Natural killer cell (primary cell): ENCODE measurements around the gene NCF4. TPM values are rescaled to one million over a fixed set of nuclear protein-coding genes. Genes with fewer than 3 reads are reported as not detected.

Experiments used
- ATAC-seq, 3 donors: fragments of 150-1000 bp in 2 of 3; fragments of 200-7000 bp in 1 of 3; cut with Tn5 transposase; 1 replicate in 1 of 3; 2 replicates in 2 of 3; pipeline ENCODE4 v1.10.0; 2021; ENCODE audit warnings: mild to moderate bottlenecking in 2 of 3, moderate library complexity in 2 of 3
- DNase-seq, 2 donors: peaks; one replicate each; pipeline versions ENCODE4 v3.0.0 to v3.0.0-alpha.2; 2013 to 2021; ENCODE audit warnings: mixed read lengths in 1 of 2
- H3K27ac ChIP-seq: one replicate; pipeline ENCODE4 v1.5.1; 2013; ENCODE audit warnings: mild to moderate bottlenecking, low read length
- H3K27me3 ChIP-seq: one replicate; pipeline ENCODE4 v1.6.1; 2013; ENCODE audit warnings: low read length; ENCODE audit not compliant: control insufficient read depth, insufficient read depth
- H3K36me3 ChIP-seq: one replicate; pipeline ENCODE4 v1.6.1; 2013; ENCODE audit warnings: low read length; ENCODE audit not compliant: control insufficient read depth, insufficient read depth
- H3K4me1 ChIP-seq: one replicate; pipeline ENCODE4 v1.6.1; 2013; ENCODE audit warnings: low read length; ENCODE audit not compliant: control insufficient read depth, insufficient read depth
- H3K4me3 ChIP-seq: one replicate; pipeline ENCODE4 v1.5.1; 2013; ENCODE audit warnings: low read length
- H3K9me3 ChIP-seq: one replicate; pipeline ENCODE4 v1.6.1; 2013; ENCODE audit warnings: low read length; ENCODE audit not compliant: control insufficient read depth, insufficient read depth
- H3K27ac Mint-ChIP-seq, 2 donors: one replicate each; pipeline ENCODE4 v1.8.0; 2022; ENCODE audit warnings: mild to moderate bottlenecking in 2 of 2, mixed read lengths in 2 of 2, moderate library complexity in 1 of 2
- H3K27me3 Mint-ChIP-seq, 2 donors: one replicate each; pipeline ENCODE4 v1.8.0; 2022; ENCODE audit warnings: low read depth in 2 of 2, mixed read lengths in 2 of 2
- H3K36me3 Mint-ChIP-seq: one replicate; pipeline ENCODE4 v1.8.0; 2022; ENCODE audit warnings: mixed read lengths
- H3K4me1 Mint-ChIP-seq, 2 donors: one replicate each; pipeline ENCODE4 v1.8.0; 2022; ENCODE audit warnings: mixed read lengths in 2 of 2
- H3K4me3 Mint-ChIP-seq: one replicate; pipeline ENCODE4 v1.8.0; 2022; ENCODE audit warnings: mild to moderate bottlenecking, moderate library complexity, mixed read lengths
- H3K9me3 Mint-ChIP-seq, 2 donors: one replicate each; pipeline ENCODE4 v1.8.0; 2022; ENCODE audit warnings: mixed read lengths in 2 of 2
- WGBS: methylation state at CpG from one replicate; pipeline ENCODE4 v1.1.7; 2013; ENCODE audit warnings: missing lambda C conversion rate; ENCODE audit not compliant: insufficient coverage; 5-methylcytosine and 5-hydroxymethylcytosine counted together
- intact Hi-C: fragments of 100-400 bp; cut with micrococcal nuclease; formaldehyde crosslinking; loops from one replicate; pipeline ENCODE4 v1.14.2; 2022
- total RNA-seq, 4 donors: library from RNA; stranded (reverse); fragments of 120-200 nt in 1 of 4; gene quantifications; one replicate each; pipeline versions ENCODE4 v1.2.3 to v1.2.4, GENCODE V29; 2013 to 2022
- TF ChIP-seq, protein P1 (sequence below): fragments of 200-600 bp; IDR thresholded peaks from one replicate; pipeline ENCODE4 v1.8.0; 2022; ENCODE audit warnings: antibody characterized with exemption

The NCF4 gene
- total RNA-seq, 3 donors from 2014 or later (not counting 1 experiment from before 2014, with no cell fraction given) = 2.6 to 33.2 (median 3.1) TPM

GRCh38 chr22:36867695-36868094, 6.9 kb downstream of the NCF4 start:
- H3K4me1 ChIP-seq = peaks cover 10% of the 10 kb centered on the region
- no peaks in the 10 kb centered on the region for H3K9me3 ChIP-seq
- intact Hi-C loops = no loop called here
- no peak overlapping the region for H3K4me3 Mint-ChIP-seq
- whole genome bisulfite sequencing = 94% methylated on average over 5 of the region's 5 CpGs
- H3K36me3 ChIP-seq = no peaks in the 10 kb centered on the region
- no peak for DNase-seq
- ATAC-seq = no peak
- no peaks in the 10 kb centered on the region for H3K27me3 ChIP-seq
- TF ChIP-seq, protein P1, sequence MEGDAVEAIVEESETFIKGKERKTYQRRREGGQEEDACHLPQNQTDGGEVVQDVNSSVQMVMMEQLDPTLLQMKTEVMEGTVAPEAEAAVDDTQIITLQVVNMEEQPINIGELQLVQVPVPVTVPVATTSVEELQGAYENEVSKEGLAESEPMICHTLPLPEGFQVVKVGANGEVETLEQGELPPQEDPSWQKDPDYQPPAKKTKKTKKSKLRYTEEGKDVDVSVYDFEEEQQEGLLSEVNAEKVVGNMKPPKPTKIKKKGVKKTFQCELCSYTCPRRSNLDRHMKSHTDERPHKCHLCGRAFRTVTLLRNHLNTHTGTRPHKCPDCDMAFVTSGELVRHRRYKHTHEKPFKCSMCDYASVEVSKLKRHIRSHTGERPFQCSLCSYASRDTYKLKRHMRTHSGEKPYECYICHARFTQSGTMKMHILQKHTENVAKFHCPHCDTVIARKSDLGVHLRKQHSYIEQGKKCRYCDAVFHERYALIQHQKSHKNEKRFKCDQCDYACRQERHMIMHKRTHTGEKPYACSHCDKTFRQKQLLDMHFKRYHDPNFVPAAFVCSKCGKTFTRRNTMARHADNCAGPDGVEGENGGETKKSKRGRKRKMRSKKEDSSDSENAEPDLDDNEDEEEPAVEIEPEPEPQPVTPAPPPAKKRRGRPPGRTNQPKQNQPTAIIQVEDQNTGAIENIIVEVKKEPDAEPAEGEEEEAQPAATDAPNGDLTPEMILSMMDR = no peak
- no peak overlapping the region for H3K4me3 ChIP-seq
- H3K27ac ChIP-seq = no peak overlapping the region
- H3K4me1 Mint-ChIP-seq = no peaks in the 10 kb centered on the region
- H3K27me3 Mint-ChIP-seq = peaks cover 0 to 7% of the 10 kb centered on the region in 2 donors
- H3K36me3 Mint-ChIP-seq = no peaks in the 10 kb centered on the region
- H3K9me3 Mint-ChIP-seq = no peaks in the 10 kb centered on the region
- H3K27ac Mint-ChIP-seq = no peak overlapping the region

- H3K27me3 Mint-ChIP-seq = peaks cover 0 to 7% of the 10 kb centered on the region in 2 donors
- Histone ChIP-seq H3K9me3 (no peaks in the 10 kb centered on the region), H3K4me1 (peaks cover 13% of the 10 kb centered on the region), H3K27ac (no peak overlapping the region), H3K36me3 (no peaks in the 10 kb centered on the region), H3K27me3 (no peaks in the 10 kb centered on the region), H3K4me3 (no peak overlapping the region)
- H3K4me1 Mint-ChIP-seq = peaks cover under 1 to 2% of the 10 kb centered on the region in 2 donors
- no peak overlapping the region for H3K4me3 Mint-ChIP-seq
- DNase-seq = no peak
- intact Hi-C loops = no loop called here
- TF ChIP-seq, protein P1 = no peak
- H3K36me3 Mint-ChIP-seq = no peaks in the 10 kb centered on the region
- no peak for ATAC-seq
- no peak overlapping the region for H3K27ac Mint-ChIP-seq
- H3K9me3 Mint-ChIP-seq = no peaks in the 10 kb centered on the region
- 95% methylated on average over 3 of the region's 5 CpGs for WGBS
Measured at GRCh38 chr22:36868546-36869181, 7.9 kb downstream of the NCF4 start.

DNA sequence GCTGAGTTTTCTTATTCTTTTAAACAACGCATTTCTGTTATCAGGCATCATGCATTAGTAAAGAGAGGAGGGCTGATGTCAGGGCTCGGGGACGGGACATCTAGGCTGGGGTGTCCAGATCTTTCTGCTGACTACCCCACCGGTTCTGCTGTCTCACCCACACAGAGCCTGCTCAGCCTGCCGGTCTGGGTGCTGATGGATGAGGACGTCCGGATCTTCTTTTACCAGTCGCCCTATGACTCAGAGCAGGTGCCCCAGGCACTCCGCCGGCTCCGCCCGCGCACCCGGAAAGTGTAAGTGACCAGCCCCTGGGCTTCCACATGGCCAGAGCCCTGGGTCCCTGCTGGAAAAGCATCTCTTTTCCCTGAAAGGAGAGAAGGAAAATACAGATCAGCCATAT, 9.4 kb downstream of the NCF4 start:
- H3K27ac Mint-ChIP-seq = no peak overlapping the region
- TF ChIP-seq, protein P1 = no peak
- no peak for DNase-seq
- WGBS = 92% methylated on average over 14 of the region's 14 CpGs
- intact Hi-C loops = no loop called here
- H3K27me3 Mint-ChIP-seq = peaks cover 0 to 3% of the 10 kb centered on the region in 2 donors
- no peak overlapping the region for H3K27ac ChIP-seq
- H3K36me3 ChIP-seq = no peaks in the 10 kb centered on the region
- ATAC-seq = no peak
- H3K36me3 Mint-ChIP-seq = no peaks in the 10 kb centered on the region
- H3K27me3 ChIP-seq = no peaks in the 10 kb centered on the region
- H3K4me3 ChIP-seq = no peak overlapping the region
- H3K4me1 ChIP-seq = peaks cover 14% of the 10 kb centered on the region
- no peaks in the 10 kb centered on the region for H3K9me3 Mint-ChIP-seq
- no peaks in the 10 kb centered on the region for H3K9me3 ChIP-seq
- no peak overlapping the region for H3K4me3 Mint-ChIP-seq
- peaks cover 4 to 7% of the 10 kb centered on the region in 2 donors for H3K4me1 Mint-ChIP-seq

- Histone ChIP-seq H3K36me3 (no peaks in the 10 kb centered on the region), H3K27me3 (no peaks in the 10 kb centered on the region), H3K4me1 (peaks cover 14% of the 10 kb centered on the region), H3K27ac (no peak overlapping the region), H3K4me3 (no peak overlapping the region), H3K9me3 (no peaks in the 10 kb centered on the region)
- no peak overlapping the region for H3K27ac Mint-ChIP-seq
- no peaks in the 10 kb centered on the region for H3K36me3 Mint-ChIP-seq
- H3K4me3 Mint-ChIP-seq = no peak overlapping the region
- intact Hi-C loops = no loop called here
- WGBS = 96% methylated on average over 11 of the region's 11 CpGs
- H3K9me3 Mint-ChIP-seq = no peaks in the 10 kb centered on the region
- no peaks in the 10 kb centered on the region for H3K27me3 Mint-ChIP-seq
- no peak for ATAC-seq
- no peak for DNase-seq
- TF ChIP-seq, protein P1 = no peak
- H3K4me1 Mint-ChIP-seq = peaks cover 4 to 7% of the 10 kb centered on the region in 2 donors
Measured at GRCh38 chr22:36871669-36872081, 10.9 kb downstream of the NCF4 start.
